Esophagus squamous epithelium (tissue), 5 donors: ENCODE results near the gene CFAP99. TPM values are rescaled to one million over a fixed set of nuclear protein-coding genes. Genes with fewer than 3 reads are reported as not detected.

Experiments
- DNase-seq: peaks from one replicate; lab custom pipeline; 2025; lab: John Stamatoyannopoulos, UW
- H3K27ac ChIP-seq, 4 donors: fragments of 200-600 bp; sonication (generic); one replicate each; pipeline ENCODE4 v1.5.1; 2016 to 2019; ENCODE audit warnings: mild to moderate bottlenecking in 1 of 4
- H3K27me3 ChIP-seq, 4 donors: fragments of 200-600 bp; sonication (generic); 1 replicate in 3 of 4; 2 replicates in 1 of 4; pipeline versions ENCODE4 v1.5.1 to v1.6.0; 2017 to 2021; ENCODE audit warnings: antibody characterized with exemption in 1 of 4
- H3K36me3 ChIP-seq, 3 donors: fragments of 200-600 bp; sonication (generic); one replicate each; pipeline ENCODE4 v1.5.1; 2016 to 2019
- H3K4me1 ChIP-seq, 3 donors: fragments of 200-600 bp; sonication (generic); one replicate each; pipeline ENCODE4 v1.5.1; 2017 to 2019
- H3K4me3 ChIP-seq, 4 donors: fragments of 200-600 bp; sonication (generic); 1 replicate in 3 of 4; 2 replicates in 1 of 4; pipeline ENCODE4 v1.5.1; 2016 to 2019; ENCODE audit warnings: mild to moderate bottlenecking in 2 of 4, moderate library complexity in 1 of 4
- H3K9me3 ChIP-seq, 3 donors: fragments of 200-600 bp; sonication (generic); one replicate each; pipeline ENCODE4 v1.5.1; 2016 to 2019
- CTCF ChIP-seq, 6 experiments: fragments of 450-650 bp in 4 of 6; fragments of 200-600 bp in 2 of 6; sonication (generic) in 2 of 6; IDR thresholded peaks; one replicate each; pipeline ENCODE4 v1.5.1; 2016 to 2019; ENCODE audit warnings: antibody characterized with exemption in 6 of 6, mild to moderate bottlenecking in 4 of 6, moderate library complexity in 4 of 6
- POLR2A ChIP-seq, 4 donors: fragments of 450-650 bp; IDR thresholded peaks; one replicate each; pipeline ENCODE4 v1.6.1; 2017; ENCODE audit warnings: antibody characterized with exemption in 4 of 4, mild to moderate bottlenecking in 4 of 4, moderate library complexity in 3 of 4
- WGBS, 2 donors: methylation state at CpG; one replicate each; pipeline ENCODE4 v1.1.5; 2018; 5-methylcytosine and 5-hydroxymethylcytosine counted together
- intact Hi-C: fragments of 100-400 bp; cut with DNase I; formaldehyde crosslinking; loops from one replicate; pipeline ENCODE4 v1.15.0; 2022
- total RNA-seq, 4 donors: library from RNA; depleted of rRNA; stranded (reverse); fragments of >200 nt; gene quantifications; one replicate each; pipeline ENCODE4 v1.1.0, GENCODE V29; 2016
- donor health status: DM: yes; HTN: yes; CAD: no.

Gene CFAP99
- total RNA-seq, 4 donors from 2014 or later: 0.11 TPM; not detected in 3

GRCh38 chr4:2438822-2439718 lies 20.3 kb downstream of the CFAP99 start:
- H3K27ac ChIP-seq: no peak overlapping the region
- TF ChIP-seq POLR2A (IDR thresholded peaks at IDR 0.05) (no peak), CTCF (IDR thresholded peaks at IDR 0.05) (no peak)
- H3K9me3 ChIP-seq: no peaks in the 10 kb centered on the region
- H3K4me3 ChIP-seq: no peak overlapping the region
- H3K4me1 ChIP-seq: no peaks in the 10 kb centered on the region
- H3K27me3 ChIP-seq: no peaks in the 10 kb centered on the region
- DNase-seq: no peak
- no peaks in the 10 kb centered on the region for H3K36me3 ChIP-seq
- 68 to 78% methylated on average over 7 to 14 of the region's 16 CpGs for WGBS, 2 donors
- intact Hi-C loops: no loop called here

- peak; percentile 41 to 77 (median 64) for TF ChIP-seq CTCF (IDR thresholded peaks at IDR 0.05)
- TF ChIP-seq POLR2A (IDR thresholded peaks at IDR 0.05): no peak
- intact Hi-C loops: loop anchor here (10.0 kb wide), 1 partner anchor 217 kb away; no protein-coding TSS in a partner anchor
These were observed 22.8 kb downstream of the CFAP99 start for GRCh38 chr4:2441393-2442174.

GRCh38 chr4:2442175-2442993 lies 23.6 kb downstream of the CFAP99 start:
- no peaks in the 10 kb centered on the region for H3K27me3 ChIP-seq
- 46 to 67% methylated on average over 7 to 10 of the region's 20 CpGs for WGBS, 2 donors
- H3K27ac ChIP-seq: no peak overlapping the region
- H3K36me3 ChIP-seq: no peaks in the 10 kb centered on the region
- H3K9me3 ChIP-seq: no peaks in the 10 kb centered on the region
- intact Hi-C loops: loop anchor here (10.0 kb wide), 1 partner anchor 218 kb away; no protein-coding TSS in a partner anchor
- no peak for DNase-seq
- TF ChIP-seq CTCF (IDR thresholded peaks at IDR 0.05) (no peak), POLR2A (IDR thresholded peaks at IDR 0.05) (no peak)
- H3K4me1 ChIP-seq: no peaks in the 10 kb centered on the region
- no peak overlapping the region for H3K4me3 ChIP-seq

More at GRCh38 chr4:2441393-2442174, 22.8 kb downstream of the CFAP99 start:
- Histone ChIP-seq H3K36me3 (no peaks in the 10 kb centered on the region), H3K27ac (no peak overlapping the region), H3K4me1 (no peaks in the 10 kb centered on the region), H3K9me3 (no peaks in the 10 kb centered on the region), H3K4me3 (no peak overlapping the region), H3K27me3 (no peaks in the 10 kb centered on the region)
- no peak for DNase-seq
- 73 to 80% methylated on average over 4 of the region's 14 CpGs for WGBS, 2 donors

GRCh38 chr4:2443061-2443730 lies 24.4 kb downstream of the CFAP99 start:
- Histone ChIP-seq H3K27ac (no peak overlapping the region), H3K4me3 (no peak overlapping the region), H3K27me3 (no peaks in the 10 kb centered on the region), H3K9me3 (no peaks in the 10 kb centered on the region), H3K4me1 (no peaks in the 10 kb centered on the region), H3K36me3 (no peaks in the 10 kb centered on the region)
- intact Hi-C loops: loop anchor here (10.0 kb wide), 1 partner anchor 218 kb away; no protein-coding TSS in a partner anchor
- no peak for DNase-seq
- WGBS, 2 donors: 83% methylated on average over 3 of the region's 20 CpGs; no CpG with 5 or more reads in 1 of the 2 donors
- TF ChIP-seq POLR2A (IDR thresholded peaks at IDR 0.05) (no peak), CTCF (IDR thresholded peaks at IDR 0.05) (no peak)
